GM21737 (cell line): ENCODE results near the gene FURIN.
"Not testable (repeated sequence)": the region's sequence is repeated elsewhere in the genome, so short reads cannot be mapped to it uniquely, and the experiment has no call there.

Experiments
- ATAC-seq: cut with Tn5 transposase; IDR thresholded peaks from one replicate; pipeline ENCODE4 v1.9.1; 2021; ENCODE audit warnings: mild to moderate bottlenecking, moderate library complexity; ENCODE audit not compliant: unreplicated experiment

The FURIN gene

GRCh38 chr15:90881978-90882721 lies 13.8 kb downstream of the FURIN start:
- no peak for ATAC-seq

- no peak for ATAC-seq
Observed at GRCh38 chr15:90882781-90883525, 14.6 kb downstream of the FURIN start.

DNA sequence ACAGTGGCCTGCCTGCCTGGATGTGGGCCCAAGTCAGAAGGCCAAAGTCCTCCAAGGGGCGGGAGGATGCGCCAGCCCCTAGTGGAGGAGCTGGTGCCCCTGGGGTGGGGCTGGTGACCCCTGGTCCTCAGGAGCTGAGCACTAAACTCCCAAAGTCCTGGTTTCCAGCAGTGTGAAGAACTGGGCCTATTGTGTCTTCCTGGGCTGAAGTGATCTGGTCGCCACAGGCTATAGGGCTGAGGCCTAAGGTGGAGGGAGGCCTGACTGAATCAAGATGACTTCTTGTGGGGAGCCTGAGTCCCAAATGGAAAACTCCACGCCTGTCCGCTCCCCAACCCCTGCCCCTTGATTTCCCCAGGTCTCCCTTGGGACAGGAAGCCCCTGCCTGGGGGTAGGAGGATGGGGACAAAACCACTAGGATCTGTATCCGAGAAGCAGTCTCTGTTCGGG lies 15.2 kb downstream of the FURIN start:
- no peak for ATAC-seq

- no peak for ATAC-seq
Observed at GRCh38 chr15:90883976-90884718, 15.8 kb downstream of the FURIN start, which contains the start of gene FES. Gene FES (plus strand): TSS chr15:90884504. CDS start chr15:90885046, 542 bp downstream.

GRCh38 chr15:90884719-90885431 lies 16.5 kb downstream of the FURIN start:
- no peak for ATAC-seq

- peak; percentile 50 for ATAC-seq
Observed at GRCh38 chr15:90885432-90886290, 17.3 kb downstream of the FURIN start.

GRCh38 chr15:90886291-90886614 lies 17.9 kb downstream of the FURIN start:
- no peak for ATAC-seq

DNA sequence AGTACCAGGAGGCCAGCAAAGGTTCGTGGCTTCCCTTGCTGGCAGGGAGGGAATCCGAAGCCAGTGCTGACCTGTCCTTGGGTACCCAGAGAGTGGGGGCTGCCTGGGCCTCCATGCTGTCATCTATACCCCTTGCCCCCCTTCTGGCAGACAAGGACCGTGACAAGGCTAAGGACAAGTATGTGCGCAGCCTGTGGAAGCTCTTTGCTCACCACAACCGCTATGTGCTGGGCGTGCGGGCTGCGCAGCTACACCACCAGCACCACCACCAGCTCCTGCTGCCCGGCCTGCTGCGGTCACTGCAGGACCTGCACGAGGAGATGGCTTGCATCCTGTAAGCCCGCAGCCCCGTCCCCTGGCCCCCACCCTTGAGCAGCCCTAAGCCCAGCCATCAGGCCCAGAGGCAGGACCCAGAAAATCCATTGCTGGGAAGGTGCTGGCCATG lies 18.7 kb downstream of the FURIN start:
- ATAC-seq: no peak

DNA sequence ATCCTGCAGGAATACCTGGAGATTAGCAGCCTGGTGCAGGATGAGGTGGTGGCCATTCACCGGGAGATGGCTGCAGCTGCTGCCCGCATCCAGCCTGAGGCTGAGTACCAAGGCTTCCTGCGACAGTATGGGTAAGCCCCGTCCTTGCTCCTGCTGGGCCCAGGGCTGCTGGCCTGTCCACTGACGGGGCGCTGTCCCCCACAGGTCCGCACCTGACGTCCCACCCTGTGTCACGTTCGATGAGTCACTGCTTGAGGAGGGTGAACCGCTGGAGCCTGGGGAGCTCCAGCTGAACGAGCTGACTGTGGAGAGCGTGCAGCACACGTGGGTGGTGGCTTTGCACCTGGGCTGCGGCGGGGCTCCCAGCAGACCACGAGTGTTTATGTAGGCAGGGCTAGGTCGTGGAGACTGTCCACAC lies 20.9 kb downstream of the FURIN start:
- no peak for ATAC-seq

- ATAC-seq: no peak
Observed at GRCh38 chr15:90889736-90890456, 21.5 kb downstream of the FURIN start.

DNA sequence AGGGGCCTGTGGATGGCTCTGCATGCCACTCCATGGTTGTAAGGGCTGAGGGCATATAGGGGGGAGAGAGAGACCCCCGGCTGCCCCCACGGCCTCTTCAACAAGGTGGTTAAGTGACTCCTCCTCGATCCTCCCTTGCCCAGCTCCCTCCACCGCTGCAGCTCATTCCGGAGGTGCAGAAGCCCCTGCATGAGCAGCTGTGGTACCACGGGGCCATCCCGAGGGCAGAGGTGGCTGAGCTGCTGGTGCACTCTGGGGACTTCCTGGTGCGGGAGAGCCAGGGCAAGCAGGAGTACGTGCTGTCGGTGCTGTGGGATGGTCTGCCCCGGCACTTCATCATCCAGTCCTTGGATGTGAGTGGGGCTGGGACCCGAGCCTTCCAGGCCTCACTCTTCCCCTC lies 22.5 kb downstream of the FURIN start:
- ATAC-seq: no peak

DNA sequence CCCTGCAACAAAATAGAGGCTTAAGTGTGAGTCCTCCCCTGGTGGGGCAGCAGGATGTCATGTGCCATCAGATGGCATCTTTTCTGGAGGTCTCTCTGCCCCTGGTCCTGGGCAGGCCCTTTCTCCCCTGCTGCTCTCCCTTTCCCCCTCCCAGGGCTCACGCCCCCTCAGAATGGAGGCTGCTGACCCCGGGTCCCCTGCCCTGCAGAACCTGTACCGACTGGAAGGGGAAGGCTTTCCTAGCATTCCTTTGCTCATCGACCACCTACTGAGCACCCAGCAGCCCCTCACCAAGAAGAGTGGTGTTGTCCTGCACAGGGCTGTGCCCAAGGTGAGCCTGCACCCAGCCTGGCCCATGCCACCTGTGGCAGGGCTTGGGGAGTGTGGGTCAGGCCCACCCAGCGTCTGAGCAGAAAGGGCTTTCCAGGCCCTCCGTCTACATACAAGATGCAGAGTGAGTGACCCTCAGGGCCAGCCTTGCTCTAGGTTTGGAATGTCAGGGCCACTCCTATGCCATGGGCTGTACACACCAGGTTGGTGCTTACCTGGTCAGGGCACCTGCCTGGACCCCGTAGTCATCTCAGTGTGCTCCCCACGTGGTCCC lies 23.1 kb downstream of the FURIN start:
- ATAC-seq: no peak

GRCh38 chr15:90892023-90892422 lies 23.6 kb downstream of the FURIN start:
- ATAC-seq: no peak

DNA sequence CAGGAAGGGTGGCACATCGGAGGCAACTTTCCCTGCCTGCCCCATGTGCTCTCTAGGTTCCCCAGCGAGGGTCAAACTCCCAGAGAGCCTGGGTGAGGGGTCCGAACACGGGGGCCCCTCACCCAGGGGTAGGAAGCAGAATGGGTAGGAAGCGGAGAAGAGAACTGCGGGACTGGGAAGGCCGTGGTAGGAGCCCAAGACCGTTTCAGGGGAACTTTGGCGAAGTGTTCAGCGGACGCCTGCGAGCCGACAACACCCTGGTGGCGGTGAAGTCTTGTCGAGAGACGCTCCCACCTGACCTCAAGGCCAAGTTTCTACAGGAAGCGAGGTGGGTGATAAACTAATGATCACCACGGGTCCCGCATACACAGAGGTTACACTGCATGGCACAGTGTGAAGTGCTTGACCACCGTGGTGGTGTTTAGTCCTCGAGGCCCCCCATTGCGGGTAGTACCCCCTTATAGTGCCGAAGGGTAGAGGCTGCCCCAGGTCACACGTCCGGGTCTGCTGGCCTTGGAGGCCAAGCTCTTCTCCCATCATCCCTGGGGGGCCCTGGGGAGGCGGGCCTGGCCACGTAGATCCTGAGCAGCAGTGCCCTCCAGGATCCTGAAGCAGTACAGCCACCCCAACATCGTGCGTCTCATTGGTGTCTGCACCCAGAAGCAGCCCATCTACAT lies 24.2 kb downstream of the FURIN start:
- no peak for ATAC-seq

GRCh38 chr15:90893175-90894090 lies 25.0 kb downstream of the FURIN start:
- no peak for ATAC-seq

DNA sequence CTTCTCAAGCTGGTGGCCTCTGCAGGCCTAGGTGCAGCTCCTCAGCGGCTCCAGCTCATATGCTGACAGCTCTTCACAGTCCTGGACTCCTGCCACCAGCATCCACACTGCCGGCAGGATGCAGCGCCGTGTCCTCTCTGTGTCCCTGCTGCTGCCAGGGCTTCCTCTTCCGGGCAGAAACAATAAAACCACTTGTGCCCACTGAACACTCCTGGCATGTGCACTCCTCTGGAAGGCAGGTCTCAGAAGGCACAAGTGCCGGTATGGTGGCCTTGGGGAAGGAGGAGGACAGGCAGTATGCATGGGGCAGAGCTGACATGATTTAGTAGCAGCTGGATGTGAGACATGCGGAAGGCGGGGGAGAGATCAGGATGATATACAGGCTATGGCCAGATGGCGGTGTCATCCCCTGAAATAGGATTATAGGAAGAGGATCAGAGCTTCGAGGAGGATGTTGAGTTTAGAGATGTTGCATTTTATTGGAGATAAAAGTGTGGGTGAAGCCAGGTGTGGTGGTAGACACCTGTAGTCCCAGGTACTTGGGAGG lies 27.3 kb downstream of the FURIN start:
- ATAC-seq: no peak

- not testable (repeated sequence) for ATAC-seq
Observed at GRCh38 chr15:90897131-90897655, 28.8 kb downstream of the FURIN start.
